Gastroesophageal sphincter (tissue), 3 donors: ENCODE data around the gene NOTUM.

Experiments
- POLR2A ChIP-seq, 2 donors: fragments of 450-650 bp; IDR thresholded peaks; one replicate each; pipeline ENCODE4 v1.6.1; 2017; ENCODE audit warnings: antibody characterized with exemption in 2 of 2, mild to moderate bottlenecking in 2 of 2, moderate library complexity in 1 of 2
- TF ChIP-seq, protein P1 (sequence below), 4 experiments: fragments of 200-600 bp in 2 of 4; fragments of 450-650 bp in 2 of 4; sonication (generic) in 1 of 4; IDR thresholded peaks; one replicate each; pipeline ENCODE4 v1.5.1; 2017 to 2019; ENCODE audit warnings: antibody characterized with exemption in 4 of 4, mild to moderate bottlenecking in 2 of 4, moderate library complexity in 2 of 4

DNA sequence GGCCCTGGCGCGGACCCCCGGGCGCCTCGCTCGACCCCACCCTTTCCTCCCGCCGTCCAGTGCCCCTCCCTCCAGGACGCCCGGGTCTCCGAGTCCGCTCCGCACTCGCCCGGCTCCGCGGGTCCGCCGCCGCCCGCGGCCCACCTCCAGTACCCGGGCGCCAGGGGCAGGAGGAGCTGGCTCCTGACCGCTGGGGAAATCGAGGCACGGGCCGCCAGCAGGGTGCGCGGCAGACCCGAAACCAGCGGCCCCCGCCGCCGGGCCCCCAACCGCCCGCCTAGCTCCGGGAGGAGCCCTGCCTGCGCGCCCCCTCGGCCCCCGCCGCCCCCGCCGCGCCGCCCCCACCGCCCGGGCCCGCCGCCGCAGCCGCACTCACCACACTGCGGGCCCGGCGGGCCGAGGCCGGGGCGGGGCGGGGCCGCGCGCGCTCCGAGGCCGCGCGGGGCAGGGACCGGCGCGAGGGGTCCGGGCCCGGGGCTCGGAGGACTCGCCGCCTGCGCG, 33.8 kb downstream of the NOTUM start:
- no peak for TF ChIP-seq POLR2A (IDR thresholded peaks at IDR 0.05)
- TF ChIP-seq, protein P1, sequence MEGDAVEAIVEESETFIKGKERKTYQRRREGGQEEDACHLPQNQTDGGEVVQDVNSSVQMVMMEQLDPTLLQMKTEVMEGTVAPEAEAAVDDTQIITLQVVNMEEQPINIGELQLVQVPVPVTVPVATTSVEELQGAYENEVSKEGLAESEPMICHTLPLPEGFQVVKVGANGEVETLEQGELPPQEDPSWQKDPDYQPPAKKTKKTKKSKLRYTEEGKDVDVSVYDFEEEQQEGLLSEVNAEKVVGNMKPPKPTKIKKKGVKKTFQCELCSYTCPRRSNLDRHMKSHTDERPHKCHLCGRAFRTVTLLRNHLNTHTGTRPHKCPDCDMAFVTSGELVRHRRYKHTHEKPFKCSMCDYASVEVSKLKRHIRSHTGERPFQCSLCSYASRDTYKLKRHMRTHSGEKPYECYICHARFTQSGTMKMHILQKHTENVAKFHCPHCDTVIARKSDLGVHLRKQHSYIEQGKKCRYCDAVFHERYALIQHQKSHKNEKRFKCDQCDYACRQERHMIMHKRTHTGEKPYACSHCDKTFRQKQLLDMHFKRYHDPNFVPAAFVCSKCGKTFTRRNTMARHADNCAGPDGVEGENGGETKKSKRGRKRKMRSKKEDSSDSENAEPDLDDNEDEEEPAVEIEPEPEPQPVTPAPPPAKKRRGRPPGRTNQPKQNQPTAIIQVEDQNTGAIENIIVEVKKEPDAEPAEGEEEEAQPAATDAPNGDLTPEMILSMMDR (IDR thresholded peaks at IDR 0.05) = no peak
